Endothelial cell of umbilical vein (primary cell): Measurements from ENCODE around the gene AFF1. TPM values are rescaled to one million over a fixed set of nuclear protein-coding genes. Genes with fewer than 3 reads are reported as not detected.

Source experiments
- BruUV-seq: library from RNA; stranded (reverse); fragments of 400-500 nt; replicated peaks from 2 replicates; lab custom pipeline; 2021; lab: Mats Ljungman, UMichigan
- CTCF ChIA-PET: fragments of 300-600, 350-600 bp; sonication (Branson Sonifier 250); formaldehyde crosslinking; loops from one replicate; lab custom pipeline; 2021; ENCODE audit warnings: antibody characterized with exemption, inconsistent platforms; lab: Charles Lee
- POLR2A ChIA-PET: fragments of 300-600, 350-600 bp; sonication (Branson Sonifier 250); formaldehyde crosslinking; loops from one replicate; lab custom pipeline; 2021; ENCODE audit warnings: antibody characterized with exemption, inconsistent platforms; lab: Charles Lee
- DNase-seq: peaks from one replicate; pipeline ENCODE4 v3.0.0-alpha.2; 2011; ENCODE audit warnings: low read depth, low spot score
- FAIRE-seq: peaks from 2 replicates; lab custom pipeline; 2011; peaks lifted over from hg19 to GRCh38; lab: Jason Lieb, UNC
- H2AFZ ChIP-seq: 2 replicates; pipeline ENCODE4 v1.6.0; 2012; ENCODE audit warnings: low read depth, low read length, control low read depth, inconsistent platforms
- H3K27ac ChIP-seq: 2 replicates; pipeline ENCODE4 v1.5.1; 2011; ENCODE audit warnings: low read depth, mild to moderate bottlenecking, control low read depth, low read length, moderate library complexity; ENCODE audit not compliant: insufficient read depth
- H3K27me3 ChIP-seq, 2 experiments: 2 replicates each; pipeline versions ENCODE4 v1.6.0 to v1.6.1; 2011; ENCODE audit warnings: low read length in 2 of 2, mixed read lengths in 1 of 2; ENCODE audit not compliant: control insufficient read depth in 2 of 2, insufficient read depth in 2 of 2
- H3K36me3 ChIP-seq, 2 experiments: 2 replicates in 1 of 2; 3 replicates in 1 of 2; pipeline ENCODE4 v1.5.1; 2011; ENCODE audit warnings: low read length in 2 of 2, mild to moderate bottlenecking in 1 of 2, moderate library complexity in 1 of 2; ENCODE audit not compliant: control insufficient read depth in 2 of 2, insufficient read depth in 2 of 2; ENCODE audit errors: extremely low read depth in 1 of 2
- H3K4me1 ChIP-seq: 3 replicates; pipeline ENCODE4 v1.5.1; 2011; ENCODE audit warnings: mild to moderate bottlenecking, low read length; ENCODE audit not compliant: control insufficient read depth, insufficient read depth; ENCODE audit errors: extremely low read depth
- H3K4me2 ChIP-seq: 2 replicates; pipeline ENCODE4 v1.6.1; 2011; ENCODE audit warnings: low read length, control low read depth, mixed read lengths; ENCODE audit not compliant: insufficient read depth
- H3K4me3 ChIP-seq, 3 experiments: fragments of 200-600 bp in 1 of 3; sonication (generic), shearing (Covaris generic) in 1 of 3; replicated peaks in 1 of 3; 2 replicates each; pipeline ENCODE4 v1.5.1; 2011 to 2016; ENCODE audit warnings: control low read depth in 3 of 3, low read length in 3 of 3, mild to moderate bottlenecking in 2 of 3, inconsistent platforms in 1 of 3, low read depth in 1 of 3, moderate library complexity in 1 of 3; ENCODE audit not compliant: insufficient read depth in 1 of 3
- H3K79me2 ChIP-seq: 2 replicates; pipeline ENCODE4 v1.6.0; 2012; ENCODE audit warnings: low read length, inconsistent platforms; ENCODE audit not compliant: control insufficient read depth, insufficient read depth
- H3K9ac ChIP-seq: replicated peaks from 2 replicates; pipeline ENCODE3; 2011; ENCODE audit warnings: low read length, control low read depth; ENCODE audit not compliant: insufficient read depth; ENCODE audit errors: extremely low read depth
- H3K9me1 ChIP-seq: replicated peaks from 3 replicates; pipeline ENCODE4 v1.6.0; 2011; ENCODE audit warnings: mild to moderate bottlenecking, low read length; ENCODE audit not compliant: control insufficient read depth, insufficient read depth; ENCODE audit errors: extremely low read depth
- H3K9me3 ChIP-seq: replicated peaks from 2 replicates; pipeline ENCODE4 v1.5.1; 2012; ENCODE audit warnings: low read length, inconsistent platforms; ENCODE audit not compliant: control insufficient read depth, insufficient read depth
- H4K20me1 ChIP-seq: replicated peaks from 2 replicates; pipeline ENCODE3; 2011; ENCODE audit warnings: mild to moderate bottlenecking, low read length; ENCODE audit not compliant: control insufficient read depth, insufficient read depth; ENCODE audit errors: extremely low read depth
- EZH2 ChIP-seq: IDR thresholded peaks from 2 replicates; pipeline ENCODE4 v1.6.1; 2012; ENCODE audit warnings: borderline replicate concordance, low read depth, mild to moderate bottlenecking, moderate library complexity, low read length, inconsistent platforms; ENCODE audit not compliant: severe bottlenecking
- FOS ChIP-seq: IDR thresholded peaks from 2 replicates; pipeline ENCODE4 v1.6.1; 2011; ENCODE audit warnings: mild to moderate bottlenecking, low read length, moderate library complexity, borderline replicate concordance; ENCODE audit not compliant: insufficient read depth
- GATA2 ChIP-seq: IDR thresholded peaks from 2 replicates; pipeline ENCODE4 v1.7.0; 2011; ENCODE audit warnings: low read depth, mild to moderate bottlenecking, moderate library complexity, mixed read lengths, low read length; ENCODE audit not compliant: insufficient read length, insufficient read depth
- JUN ChIP-seq: IDR thresholded peaks from 2 replicates; pipeline ENCODE4 v1.6.1; 2011; ENCODE audit warnings: borderline replicate concordance, low read depth; ENCODE audit not compliant: insufficient read length, insufficient read depth
- MYC ChIP-seq: IDR thresholded peaks from one replicate; pipeline ENCODE4 v1.6.1; 2011; ENCODE audit warnings: mild to moderate bottlenecking, low read depth, low read length
- POLR2A ChIP-seq: IDR thresholded peaks from 2 replicates; pipeline ENCODE4 v1.6.1; 2012; ENCODE audit warnings: low read depth, mild to moderate bottlenecking, control low read depth, low read length
- POLR2AphosphoS5 ChIP-seq: IDR thresholded peaks from 2 replicates; pipeline ENCODE4 v1.6.1; 2012; ENCODE audit warnings: low read depth, mild to moderate bottlenecking, control low read depth, low read length, moderate library complexity; ENCODE audit not compliant: insufficient read depth
- dilution Hi-C: fragments of 300-500 bp; cut with MboI; formaldehyde crosslinking; loops from one replicate; pipeline ENCODE4 v1.15.0; 2019; ENCODE audit warnings: low sequenced_read_pairs; ENCODE audit not compliant: extremely low pct_ligation_motif_present
- intact Hi-C: fragments of 100-400 bp; cut with micrococcal nuclease; formaldehyde crosslinking; loops from one replicate; pipeline ENCODE4 v1.10.0; 2022
- polyA plus RNA-seq, 4 experiments: library from polyadenylated mRNA; depleted of rRNA in 3 of 4; stranded (reverse) in 3 of 4; unstranded in 1 of 4; fragments of >200 nt; gene quantifications; 2 replicates each; pipeline versions ENCODE4 v1.2.1 to v1.2.3, GENCODE V29; 2011 to 2012; ENCODE audit warnings: missing spikeins in 1 of 4
- total RNA-seq: library from RNA; stranded (reverse); gene quantifications from 2 replicates; pipeline ENCODE4 v1.2.3, GENCODE V29; 2021
- TF ChIP-seq, protein P1 (sequence below), 2 donors: IDR thresholded peaks; 1 replicate in 1 of 2; 2 replicates in 1 of 2; pipeline ENCODE4 v1.5.1; 2011; ENCODE audit warnings: low read length in 2 of 2, mild to moderate bottlenecking in 2 of 2, moderate library complexity in 2 of 2, control low read depth in 1 of 2, inconsistent platforms in 1 of 2, low read depth in 1 of 2; ENCODE audit not compliant: insufficient read depth in 1 of 2; ENCODE audit errors: extremely low read depth in 1 of 2
- TF ChIP-seq, protein P2 (sequence below): IDR thresholded peaks from 2 replicates; pipeline ENCODE4 v1.6.1; 2011; ENCODE audit not compliant: insufficient read depth, insufficient read length

AFF1 gene
- total and polyA plus RNA-seq, 2 donors (not counting 3 experiments of a cell fraction or from before 2014, with no cell fraction given), result 26.2 to 106 TPM

DNA sequence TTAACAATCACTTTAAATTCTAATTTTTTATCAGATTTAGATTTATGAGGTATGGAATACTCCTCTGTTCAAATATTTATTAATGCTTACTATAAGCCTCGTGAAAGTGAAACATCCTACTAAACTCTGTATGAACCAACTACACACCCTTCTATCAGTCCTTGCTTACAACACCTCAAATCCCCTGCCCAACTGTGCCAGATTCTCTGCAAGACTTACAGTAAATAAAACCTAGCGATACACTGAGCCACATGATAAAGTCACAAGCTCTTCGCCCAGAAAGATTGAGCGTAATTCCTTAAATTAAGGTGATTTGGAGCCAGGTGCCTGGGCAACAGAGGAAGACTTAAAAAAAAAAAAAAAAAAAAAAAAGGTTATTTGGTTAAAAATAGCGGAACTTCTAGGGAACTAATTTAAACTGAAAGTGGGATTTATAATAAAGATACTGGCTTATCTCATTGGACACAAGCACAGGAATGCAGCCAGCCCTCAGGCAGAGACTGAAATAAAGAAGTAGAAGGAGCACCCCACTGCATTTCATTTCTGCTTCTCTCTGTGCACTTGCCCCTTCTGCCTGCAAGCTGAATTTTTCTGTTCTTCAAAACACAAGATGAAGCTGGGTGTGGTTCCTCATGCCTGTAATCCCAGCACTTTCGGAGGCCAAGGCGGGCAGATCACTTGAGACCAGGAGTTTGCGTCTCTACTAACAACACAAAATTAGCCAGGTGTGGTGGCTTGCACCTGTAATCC, 25.1 kb upstream of the AFF1 start:
- TF ChIP-seq POLR2A (no peak), JUN (no peak), EZH2 (no peak), GATA2 (no peak), POLR2AphosphoS5 (no peak), FOS (no peak), MYC (no peak)
- TF ChIP-seq, protein P1, sequence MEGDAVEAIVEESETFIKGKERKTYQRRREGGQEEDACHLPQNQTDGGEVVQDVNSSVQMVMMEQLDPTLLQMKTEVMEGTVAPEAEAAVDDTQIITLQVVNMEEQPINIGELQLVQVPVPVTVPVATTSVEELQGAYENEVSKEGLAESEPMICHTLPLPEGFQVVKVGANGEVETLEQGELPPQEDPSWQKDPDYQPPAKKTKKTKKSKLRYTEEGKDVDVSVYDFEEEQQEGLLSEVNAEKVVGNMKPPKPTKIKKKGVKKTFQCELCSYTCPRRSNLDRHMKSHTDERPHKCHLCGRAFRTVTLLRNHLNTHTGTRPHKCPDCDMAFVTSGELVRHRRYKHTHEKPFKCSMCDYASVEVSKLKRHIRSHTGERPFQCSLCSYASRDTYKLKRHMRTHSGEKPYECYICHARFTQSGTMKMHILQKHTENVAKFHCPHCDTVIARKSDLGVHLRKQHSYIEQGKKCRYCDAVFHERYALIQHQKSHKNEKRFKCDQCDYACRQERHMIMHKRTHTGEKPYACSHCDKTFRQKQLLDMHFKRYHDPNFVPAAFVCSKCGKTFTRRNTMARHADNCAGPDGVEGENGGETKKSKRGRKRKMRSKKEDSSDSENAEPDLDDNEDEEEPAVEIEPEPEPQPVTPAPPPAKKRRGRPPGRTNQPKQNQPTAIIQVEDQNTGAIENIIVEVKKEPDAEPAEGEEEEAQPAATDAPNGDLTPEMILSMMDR (IDR thresholded peaks at IDR 0.05; ENCODE audit: extremely low read depth in 1 of 2, insufficient read depth in 1 of 2, low read depth in 1 of 2, low read length in 2 of 2), result no peak
- TF ChIP-seq, protein P2, sequence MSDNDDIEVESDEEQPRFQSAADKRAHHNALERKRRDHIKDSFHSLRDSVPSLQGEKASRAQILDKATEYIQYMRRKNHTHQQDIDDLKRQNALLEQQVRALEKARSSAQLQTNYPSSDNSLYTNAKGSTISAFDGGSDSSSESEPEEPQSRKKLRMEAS, result no peak
- dilution Hi-C loops, result loop anchor here (25.0 kb wide), 1 partner anchor 203 kb away; no protein-coding TSS in a partner anchor
- Histone ChIP-seq H3K4me1 (no peaks in the 10 kb centered on the region), H2AFZ (no peak overlapping the region), H3K4me3 (no peak overlapping the region), H3K27ac (no peak overlapping the region), H3K4me2 (no peak overlapping the region), H3K9me3 (no peaks in the 10 kb centered on the region), H3K79me2 (no peaks in the 10 kb centered on the region), H3K27me3 (no peaks in the 10 kb centered on the region), H3K36me3 (no peaks in the 10 kb centered on the region), H3K9me1 (no peaks in the 10 kb centered on the region), H3K9ac (no peak overlapping the region), H4K20me1 (no peaks in the 10 kb centered on the region)
- no peak for DNase-seq
- intact Hi-C loops, result no loop called here
- no TSS peak for BruUV-seq
- FAIRE-seq, result no peak
- ChIA-PET CTCF (interaction anchor here (0.6 to 1.8 kb wide), 2 partner anchors 189 to 414 kb away, joined by 3 to 7 read pairs; no protein-coding TSS in a partner anchor), POLR2A (no interaction called here)
